Measurements from ENCODE around the gene IGF2. TPM values are rescaled to one million over a fixed set of nuclear protein-coding genes. Genes with fewer than 3 reads are reported as not detected.

IGF2 gene
- total and polyA plus RNA-seq, 2 of the 8 experiments (the other 6 are each of a cell fraction or from before 2014, with no cell fraction given) = 0.74 to 1.5 TPM

- H3K4me1 ChIP-seq (replicated peaks in 1 of 4; ENCODE audit: control insufficient read depth in 3 of 4, insufficient read depth in 4 of 4, low read length in 3 of 4) = peaks cover 0 to 7% (median 0%) of the 10 kb centered on the region in 4 experiments; a peak in 3 of 7 replicates
- no peak overlapping the region; the same call in 1 of the 2 replicates for H2BK20ac ChIP-seq (ENCODE audit: low read length)
- H2BK120ac ChIP-seq (replicated peaks; ENCODE audit: low read depth, low read length) = no peak overlapping the region
- H3K23me2 ChIP-seq (ENCODE audit: low read depth, low read length) = peaks cover 5% of the 10 kb centered on the region; the same call in 1 of the 2 replicates
- H4K91ac ChIP-seq (replicated peaks; ENCODE audit: insufficient read length, low read length) = peak overlapping the region; percentile 36
- no peak overlapping the region for H2BK12ac ChIP-seq (ENCODE audit: low read depth, low read length)
- no peak overlapping the region for H2BK5ac ChIP-seq (ENCODE audit: low read depth, low read length)
- H4K5ac ChIP-seq (ENCODE audit: insufficient read length, low read depth, low read length) = no peak overlapping the region
- no peaks in the 10 kb centered on the region for H3K79me1 ChIP-seq (ENCODE audit: low read depth, low read length)
- no peak overlapping the region for H3K4me2 ChIP-seq (ENCODE audit: insufficient read depth in 1 of 2, low read depth in 2 of 2, low read length in 2 of 2)
- no peak overlapping the region for H3K4ac ChIP-seq (replicated peaks; ENCODE audit: insufficient read length, low read depth, low read length)
- peak overlapping the region; percentile 60; the same call in 1 of the 2 replicates for H4K8ac ChIP-seq (ENCODE audit: extremely low read depth, insufficient read depth, low read length)
- CTCF ChIA-PET (ENCODE audit: partially characterized antibody) = interaction anchor here (0.6 to 2.3 kb wide), 4 partner anchors 9 to 233 kb away, joined by 3 to 10 read pairs (median 3); no protein-coding TSS in a partner anchor
- 92% methylated on average over 11 of the region's 23 CpGs; no CpG with 5 or more reads in 1 of the 2 experiments for WGBS, 2 experiments (ENCODE audit: extremely low coverage in 1 of 2, insufficient coverage in 1 of 2, insufficient read length in 1 of 2, insufficient replicate concordance in 2 of 2, low coverage in 1 of 2, low lambda C conversion rate in 2 of 2, missing lambda C conversion rate in 1 of 2)
- H2AK5ac ChIP-seq (ENCODE audit: low read depth, low read length) = no peak overlapping the region
- H2BK15ac ChIP-seq (ENCODE audit: low read length) = no peak overlapping the region
- no peaks in the 10 kb centered on the region for H3K36me3 ChIP-seq (ENCODE audit: control insufficient read depth in 2 of 4, insufficient read depth in 4 of 4, low read length in 3 of 4)
- H3K27ac ChIP-seq (ENCODE audit: low read depth, low read length) = no peak overlapping the region
- H3K79me2 ChIP-seq (ENCODE audit: control insufficient read depth in 1 of 2, insufficient read depth in 2 of 2, low read length in 2 of 2) = no peaks in the 10 kb centered on the region
- TF ChIP-seq EP300 (IDR thresholded peaks at IDR 0.05; ENCODE audit: borderline replicate concordance in 1 of 2, low read depth in 2 of 2, low read length in 2 of 2) (no peak), KDM4A (IDR thresholded peaks at IDR 0.05; ENCODE audit: low read depth, low read length, severe bottlenecking) (no peak), ZNF274 (IDR thresholded peaks at IDR 0.05; ENCODE audit: borderline replicate concordance, extremely low read depth, low read length) (no peak), BCL11A (IDR thresholded peaks at IDR 0.05; ENCODE audit: low read depth in 2 of 2, low read length in 2 of 2) (no peak), FOSL1 (IDR thresholded peaks at IDR 0.05; ENCODE audit: insufficient read depth, low read depth, low read length) (no peak), EGR1 (IDR thresholded peaks at IDR 0.05; ENCODE audit: borderline replicate concordance, low read depth, low read length) (no peak), CHD2 (IDR thresholded peaks at IDR 0.05; ENCODE audit: low read length) (no peak), RAD21 (IDR thresholded peaks at IDR 0.05 in 1 of 2, conservative IDR thresholded peaks at IDR 0.05 in 1 of 2; ENCODE audit: low read depth in 2 of 2, low read length in 2 of 2) (no peak), TAF1 (IDR thresholded peaks at IDR 0.05; ENCODE audit: low read depth, low read length) (no peak)
- no peaks in the 10 kb centered on the region for H4K20me1 ChIP-seq (replicated peaks in 1 of 2; ENCODE audit: control insufficient read depth in 1 of 2, insufficient read depth in 2 of 2, low read length in 2 of 2)
- no peak overlapping the region for H3K18ac ChIP-seq (ENCODE audit: extremely low read depth, low read length)
- H3K14ac ChIP-seq (ENCODE audit: insufficient read length) = no peak overlapping the region
- H2AFZ ChIP-seq (ENCODE audit: low read length) = no peak overlapping the region
- H3K56ac ChIP-seq (replicated peaks; ENCODE audit: insufficient read length, low read depth, low read length) = no peak overlapping the region
- no peak overlapping the region for H3K23ac ChIP-seq (ENCODE audit: insufficient read length)
- no peak for DNase-seq (ENCODE audit: low read depth in 1 of 2, low spot score in 2 of 2)
- no peak overlapping the region for H3K9ac ChIP-seq (replicated peaks in 1 of 4; ENCODE audit: extremely low read depth in 1 of 4, low read depth in 3 of 4, low read length in 3 of 4)
- POLR2A ChIA-PET (ENCODE audit: partially characterized antibody) = interaction anchor here (1.1 to 2.2 kb wide), 2 partner anchors 12 to 15 kb away, joined by 4 to 5 read pairs; no protein-coding TSS in a partner anchor
- no peak overlapping the region for H3K4me3 ChIP-seq (ENCODE audit: extremely low read depth in 1 of 4, insufficient read depth in 2 of 4, low read depth in 3 of 4, low read length in 4 of 4)
- no peaks in the 10 kb centered on the region for H3K27me3 ChIP-seq (replicated peaks in 1 of 4; ENCODE audit: control insufficient read depth in 3 of 4, extremely low read depth in 1 of 4, insufficient read depth in 3 of 4, low read length in 3 of 4)
- no peaks in the 10 kb centered on the region for H3K9me3 ChIP-seq (ENCODE audit: insufficient read depth in 2 of 2, low read depth in 1 of 2, low read length in 1 of 2)
- no peak for FAIRE-seq
These were observed 30.3 kb downstream of the IGF2 start for GRCh38 chr11:2108675-2109491.

Measured in H1 (cell line).